Measurements from ENCODE around the gene PITPNB.

Gene PITPNB

DNA sequence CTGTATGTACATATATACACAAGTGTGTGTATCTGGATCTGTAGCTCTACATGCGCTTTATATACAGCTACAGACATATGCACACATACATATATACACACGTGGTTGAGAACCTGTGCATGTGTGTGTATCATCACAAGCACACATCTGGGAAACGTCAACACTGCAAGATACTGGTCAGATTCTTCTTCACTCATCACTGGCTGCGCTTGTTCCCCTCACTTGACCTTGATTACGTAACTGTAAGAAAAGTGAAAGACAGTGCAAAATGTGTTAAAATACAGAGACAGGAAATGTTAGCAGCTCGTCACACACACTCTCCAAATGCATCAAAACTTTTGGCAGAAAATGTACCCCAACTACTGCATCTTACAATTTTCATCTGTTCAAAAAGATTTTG lies 65.6 kb downstream of the PITPNB start:
- DNase-seq, result no peak

DNA sequence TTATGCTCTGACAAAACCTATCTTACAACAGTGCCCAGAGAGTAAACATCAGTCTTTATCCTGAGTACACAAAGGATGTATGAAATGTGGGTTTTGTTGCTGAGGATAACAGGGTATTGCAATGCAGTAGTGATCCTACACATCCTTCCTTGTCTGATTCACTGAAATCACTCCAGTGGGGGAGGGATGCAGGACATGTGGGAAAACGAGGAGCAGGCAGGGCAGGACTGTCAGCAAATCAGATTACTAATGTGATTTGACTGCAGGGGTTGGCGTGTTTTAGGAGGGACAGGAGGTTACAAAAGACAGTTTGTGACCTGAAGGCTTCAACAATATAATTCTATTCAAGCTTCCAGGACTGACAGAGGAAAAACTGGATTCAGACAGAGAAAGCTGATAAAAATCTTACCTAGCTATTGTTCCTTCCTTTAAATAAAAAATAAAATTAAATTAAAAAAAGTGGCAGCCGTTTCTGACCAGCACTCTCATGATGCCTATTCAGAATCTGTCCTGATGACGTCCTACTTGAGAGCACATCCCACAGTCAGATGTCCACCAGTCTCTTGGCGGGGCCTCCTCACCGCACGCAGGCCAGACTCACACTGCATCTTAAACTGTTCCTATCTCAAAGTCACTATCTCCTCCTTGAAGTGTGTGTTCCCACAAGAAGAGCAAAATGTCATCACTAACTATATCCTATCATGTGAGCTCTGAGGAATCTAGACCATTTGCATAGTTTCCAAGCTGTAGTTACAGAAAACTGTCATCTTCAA lies 66.9 kb downstream of the PITPNB start:
- no peak for DNase-seq

DNA sequence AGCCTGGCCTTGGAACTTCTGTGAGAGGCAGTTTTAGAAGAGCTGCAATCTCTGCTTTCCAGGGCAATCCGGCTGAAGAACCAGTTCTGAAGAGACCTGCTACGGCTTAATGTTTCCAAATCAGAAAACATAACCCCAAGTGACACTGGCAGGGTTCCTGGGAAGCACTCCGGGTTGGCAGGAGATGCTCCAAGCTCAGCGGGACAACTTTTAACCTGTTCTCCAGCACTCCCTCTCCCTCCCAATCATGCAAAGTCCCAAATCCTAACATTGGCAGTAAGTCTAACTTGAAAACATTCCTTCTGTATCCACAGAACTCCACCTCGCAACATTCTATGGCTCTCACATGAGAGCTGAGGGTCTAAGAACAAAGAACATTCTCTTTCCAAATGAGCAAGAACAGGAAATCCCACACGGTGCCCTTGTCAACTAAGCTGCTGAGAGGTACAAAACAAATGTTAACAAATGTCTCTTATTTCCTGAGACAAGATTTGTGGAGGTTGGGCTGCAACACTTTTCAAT lies 69.0 kb downstream of the PITPNB start:
- no peak for DNase-seq

DNA sequence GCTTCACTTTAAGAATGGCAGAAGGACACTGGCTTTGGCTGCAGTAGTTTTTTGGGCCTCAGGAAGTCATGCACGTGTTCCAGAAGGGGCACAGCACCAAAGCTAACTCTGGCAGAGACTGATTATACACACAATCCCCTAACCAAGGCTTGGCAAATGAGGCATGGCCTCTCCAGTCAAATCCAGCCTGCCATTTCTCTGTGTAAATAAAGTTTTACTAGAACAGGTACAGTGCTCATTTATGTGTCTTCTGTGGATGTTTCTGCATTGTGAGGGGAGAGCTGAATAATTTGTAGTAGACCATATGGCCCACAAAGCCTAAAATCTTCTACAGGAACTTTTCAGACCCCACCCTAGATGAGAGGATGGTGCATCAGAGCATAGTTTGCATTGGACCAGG lies 71.1 kb downstream of the PITPNB start:
- no peak for DNase-seq

- no peak for DNase-seq
These were observed 72.1 kb downstream of the PITPNB start for GRCh38 chr22:27846910-27847309.

DNA sequence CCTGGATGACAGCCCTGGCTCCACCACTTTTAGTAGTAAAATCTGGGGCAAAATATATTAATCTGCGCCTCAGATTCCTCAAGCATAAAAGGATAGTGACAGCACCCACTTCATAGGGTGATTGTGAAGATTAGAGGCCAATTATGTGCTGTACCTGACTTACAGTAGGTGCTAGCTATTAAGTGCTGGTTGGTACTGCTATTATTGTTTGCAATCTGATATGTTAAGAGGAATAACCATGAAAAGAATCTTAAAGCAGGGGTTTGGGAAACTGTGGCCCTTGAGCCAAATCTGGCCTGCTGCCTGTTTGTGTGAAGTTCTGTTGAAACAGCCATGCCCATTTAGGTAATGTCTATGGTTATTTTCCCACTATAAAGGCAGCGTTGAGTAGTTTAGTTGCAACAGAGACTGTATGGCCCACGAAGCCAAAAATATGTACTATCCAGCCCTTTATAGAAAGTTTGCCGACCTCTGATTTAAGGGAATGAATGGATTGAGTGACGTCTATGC lies 72.8 kb downstream of the PITPNB start:
- DNase-seq, result no peak

- DNase-seq, result no peak
These were observed 73.4 kb downstream of the PITPNB start for GRCh38 chr22:27845644-27846043.

DNA sequence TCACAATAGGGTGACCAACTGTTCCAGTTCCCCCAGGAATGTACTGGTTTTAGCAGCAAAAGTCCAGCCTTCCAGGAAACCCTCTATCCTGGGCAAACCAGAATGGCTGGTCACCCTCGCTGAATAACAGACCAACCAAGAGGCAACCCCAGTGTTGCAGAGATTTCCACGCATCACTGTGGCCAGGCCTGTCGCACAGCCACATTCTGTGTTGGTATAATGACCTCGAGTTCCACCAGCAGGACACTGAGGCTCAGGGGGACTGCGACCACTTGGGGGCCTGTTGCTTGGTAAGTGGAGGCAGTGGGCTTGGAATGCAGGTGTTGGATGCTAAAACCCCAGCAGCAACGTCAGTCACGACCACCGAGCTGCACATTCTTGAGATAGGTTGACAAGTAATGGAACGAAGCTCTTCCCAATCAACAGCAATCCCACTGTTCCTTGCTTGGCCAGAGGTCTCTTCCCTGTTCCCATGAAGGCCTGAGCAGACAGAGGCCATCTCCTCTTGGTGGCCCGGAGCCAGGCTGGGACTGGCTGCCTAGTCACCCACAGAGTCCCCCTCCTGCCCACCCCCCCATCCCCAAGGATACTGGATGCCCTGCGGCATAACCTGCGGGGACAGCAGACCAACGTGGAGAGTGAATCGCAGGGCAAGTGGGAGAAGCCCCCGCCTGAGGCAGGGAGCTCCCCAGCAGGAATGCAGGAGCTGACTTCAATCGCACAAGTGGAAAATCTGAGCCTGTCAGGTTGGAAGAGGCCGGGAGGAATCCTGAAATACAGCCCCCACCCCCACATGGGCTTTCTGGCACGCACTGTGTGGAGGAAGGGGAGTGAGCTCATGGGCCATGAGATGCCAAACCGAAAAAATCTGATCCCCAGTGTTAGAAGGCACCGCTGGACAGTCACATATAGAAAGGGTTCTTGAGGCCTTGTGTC lies 74.1 kb downstream of the PITPNB start:
- no peak for DNase-seq

DNA sequence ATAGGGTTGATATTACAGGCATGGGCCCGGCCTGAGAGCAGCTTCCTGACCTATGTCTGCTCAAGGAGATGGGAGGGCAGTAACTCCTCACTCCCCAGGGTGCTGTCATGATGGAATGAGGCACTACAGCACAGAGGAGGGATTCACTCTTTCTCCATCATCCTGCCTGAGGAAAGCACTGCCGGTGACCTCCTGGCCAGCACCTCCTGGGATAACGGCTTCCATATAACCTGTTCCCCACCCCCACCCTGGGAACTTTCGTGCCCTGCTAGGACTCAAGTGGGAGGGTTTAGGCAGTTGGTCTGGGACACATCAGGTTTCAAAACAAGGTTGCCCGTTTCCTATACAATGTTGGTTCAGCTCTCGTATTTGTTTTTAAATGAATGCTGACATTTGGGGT lies 74.8 kb downstream of the PITPNB start:
- no peak for DNase-seq

- no peak for DNase-seq
These were observed 75.6 kb downstream of the PITPNB start for GRCh38 chr22:27843441-27843840.

DNA sequence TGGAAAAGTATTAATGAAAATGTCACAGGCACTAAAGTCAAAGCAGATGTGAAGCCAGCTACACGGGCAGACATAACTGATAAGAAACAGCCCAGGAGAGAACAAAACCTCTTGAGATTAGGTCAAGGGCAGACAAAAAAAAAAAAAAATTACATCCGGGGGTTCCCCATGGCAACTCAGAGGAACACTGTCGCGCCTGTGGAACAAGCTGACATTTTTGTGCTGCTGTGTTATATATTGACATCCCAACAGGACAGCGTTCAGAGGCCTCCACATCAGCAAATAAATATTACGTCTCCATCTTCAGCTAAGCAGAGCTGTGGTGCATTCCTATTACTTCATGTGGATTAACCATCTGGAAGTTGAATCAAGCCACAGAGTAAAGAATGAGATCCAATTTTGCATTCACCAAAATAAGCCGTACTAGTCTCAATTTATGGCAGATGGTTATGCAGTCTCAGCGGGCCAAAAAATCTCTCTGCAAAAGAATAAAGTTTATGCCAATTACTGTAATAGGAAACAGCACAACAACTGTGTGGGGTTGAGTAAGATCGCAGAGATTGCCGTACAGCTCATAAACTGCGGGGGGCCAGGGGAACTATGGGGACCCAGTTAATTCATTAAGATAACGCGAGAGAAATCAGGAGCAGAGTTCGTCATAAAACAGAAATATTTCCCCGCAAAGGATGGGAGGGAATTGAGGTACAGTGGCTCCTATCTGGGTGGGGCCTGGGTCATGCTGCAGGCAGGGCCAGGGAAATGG lies 76.2 kb downstream of the PITPNB start:
- no peak for DNase-seq

DNA sequence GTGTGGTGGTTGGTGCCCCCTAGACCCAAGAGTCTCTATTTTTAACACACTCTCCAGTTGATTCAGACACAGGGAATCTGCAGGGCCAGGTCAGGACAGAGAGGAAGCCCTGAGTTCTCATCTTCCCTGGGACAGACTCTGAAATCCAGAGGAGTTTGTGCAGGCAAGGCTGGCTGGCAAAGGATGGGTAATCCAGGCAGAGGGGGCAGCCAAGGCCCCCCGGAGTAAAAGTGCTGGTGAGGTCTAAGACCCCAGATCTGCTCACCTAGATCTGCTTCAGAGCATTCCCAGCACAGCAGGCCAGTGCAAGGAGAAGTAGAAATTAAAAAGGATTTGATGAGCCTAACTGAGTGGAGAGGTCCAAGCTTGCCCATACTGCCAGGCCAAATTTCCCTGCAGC lies 76.9 kb downstream of the PITPNB start:
- DNase-seq, result no peak

DNA sequence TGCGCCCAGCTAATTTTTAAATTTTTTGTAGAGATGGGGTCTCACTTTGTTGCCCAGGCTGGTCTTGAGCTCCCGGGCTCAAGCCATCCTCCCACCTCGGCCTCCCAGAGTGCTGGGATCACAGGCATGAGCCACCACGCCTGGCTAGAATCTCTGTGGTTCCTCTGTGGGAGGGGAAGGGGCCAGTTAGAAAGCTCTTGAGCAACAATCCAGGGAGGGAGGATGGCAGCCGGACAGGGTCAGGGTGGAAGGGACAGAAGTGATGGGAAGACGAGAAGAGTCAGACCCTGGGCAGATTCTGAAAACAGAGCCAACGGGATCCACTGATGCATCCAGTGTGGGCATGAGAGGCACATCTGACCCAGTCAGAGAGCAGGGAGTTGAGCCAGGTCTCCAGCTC lies 78.6 kb downstream of the PITPNB start:
- no peak for DNase-seq

DNA sequence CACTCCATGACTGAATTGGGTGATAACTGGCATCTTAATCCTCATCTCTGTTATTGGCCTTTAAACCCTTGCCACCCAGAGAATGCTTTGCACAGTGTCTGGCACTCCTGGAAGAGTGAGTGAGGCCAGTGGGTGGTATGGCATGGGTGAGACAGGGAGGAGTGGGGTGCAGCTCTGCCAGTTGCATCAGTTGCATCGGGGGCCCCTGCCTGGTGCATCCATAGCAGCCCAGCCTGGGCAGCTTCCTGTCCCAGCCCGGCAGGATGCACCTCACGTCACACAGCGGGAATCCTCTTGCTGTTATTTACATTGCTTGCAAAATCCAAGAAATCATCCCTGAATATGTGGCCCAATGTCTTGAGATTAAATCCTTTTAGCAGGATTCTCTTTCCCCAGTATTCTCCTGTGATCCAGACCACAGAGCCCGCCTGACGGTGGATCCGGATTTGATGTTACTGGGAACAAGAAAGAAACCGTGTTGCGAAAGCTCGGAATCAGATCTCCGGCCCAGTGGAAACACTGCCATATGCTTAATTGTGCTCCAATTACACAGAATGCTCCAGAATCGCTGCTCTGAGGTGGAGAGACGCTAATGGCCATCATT lies 79.9 kb downstream of the PITPNB start:
- no peak for DNase-seq

DNA sequence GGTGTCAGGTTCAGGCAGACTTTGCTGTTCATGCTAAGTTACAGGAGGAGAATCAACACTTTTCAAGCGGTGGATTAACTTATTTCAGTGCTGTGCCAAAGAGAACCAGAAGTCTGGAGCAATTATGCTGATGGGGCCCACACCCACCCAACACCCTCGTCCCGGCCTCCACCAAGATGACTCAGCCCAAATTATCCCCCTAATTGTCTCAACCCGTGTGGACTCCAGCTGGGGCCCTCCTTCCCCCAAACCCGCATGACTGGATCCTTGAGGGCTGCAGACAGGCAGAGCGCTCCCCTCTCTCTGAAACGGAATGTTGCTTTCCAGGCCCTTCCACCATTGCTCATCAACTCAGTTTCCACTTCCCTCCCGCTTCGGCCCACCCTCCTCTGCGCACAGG lies 82.9 kb downstream of the PITPNB start:
- no peak for DNase-seq

DNA sequence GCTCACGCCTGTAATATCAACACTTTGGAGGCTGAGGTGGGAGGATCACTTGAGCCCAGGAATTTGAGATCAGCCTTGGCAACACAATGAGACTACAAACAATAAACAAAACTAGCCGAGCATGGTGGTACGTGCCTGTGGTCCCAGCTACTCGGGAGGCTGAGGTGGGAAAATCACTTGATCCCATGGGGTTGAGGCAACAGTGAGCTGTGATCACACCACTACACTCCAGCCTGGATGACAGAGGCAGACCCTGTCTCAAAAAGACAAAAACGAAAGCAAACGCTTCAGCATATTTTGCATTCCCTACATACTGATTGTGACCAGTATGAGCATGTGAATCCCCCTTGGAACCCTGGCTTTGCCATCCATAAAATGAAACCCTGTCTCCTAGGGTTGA lies 83.6 kb downstream of the PITPNB start:
- no peak for DNase-seq

DNA sequence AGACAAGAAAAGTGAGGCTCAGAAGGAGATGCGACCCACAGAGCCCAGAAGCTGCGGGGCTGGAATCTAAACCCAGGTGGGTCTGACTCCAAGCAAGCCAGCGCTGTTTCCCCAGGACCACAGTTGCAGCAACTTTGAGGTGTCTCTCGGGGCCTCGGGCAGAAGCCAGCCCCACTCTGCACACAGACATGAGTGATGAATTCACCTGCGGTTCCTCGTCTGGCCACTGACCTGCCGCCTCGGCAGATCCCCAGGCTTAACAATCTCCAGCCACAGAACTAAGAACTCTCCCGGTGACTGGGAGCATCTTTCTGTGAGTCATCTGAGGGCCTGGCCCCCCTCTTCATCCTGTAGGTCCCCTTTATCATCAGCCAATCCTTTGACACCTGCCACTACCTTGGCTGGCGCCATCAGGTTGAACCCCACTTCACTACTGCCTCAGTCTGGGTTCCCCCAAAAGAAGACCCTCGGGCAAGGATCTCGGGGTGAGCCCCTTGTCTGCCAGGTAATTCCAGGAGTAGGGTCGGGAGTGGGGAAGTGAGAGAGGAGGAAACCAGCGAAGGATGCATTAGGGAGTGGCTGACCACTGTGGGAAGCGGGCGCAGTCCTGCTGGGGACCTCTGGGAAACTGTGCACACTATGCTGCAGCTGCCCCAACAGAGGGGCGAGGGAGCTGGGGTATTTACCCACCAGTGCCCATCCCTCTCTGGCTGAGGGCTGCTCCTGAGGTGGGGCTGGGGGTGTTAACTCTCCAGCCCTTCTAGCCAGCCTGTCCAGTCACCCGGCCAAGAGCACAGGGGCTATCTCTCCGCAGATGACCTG lies 84.5 kb downstream of the PITPNB start:
- DNase-seq, result no peak

- DNase-seq, result no peak
These were observed 85.3 kb downstream of the PITPNB start for GRCh38 chr22:27833803-27834202.

- no peak for DNase-seq
These were observed 86.5 kb downstream of the PITPNB start for GRCh38 chr22:27832606-27833005.

DNA sequence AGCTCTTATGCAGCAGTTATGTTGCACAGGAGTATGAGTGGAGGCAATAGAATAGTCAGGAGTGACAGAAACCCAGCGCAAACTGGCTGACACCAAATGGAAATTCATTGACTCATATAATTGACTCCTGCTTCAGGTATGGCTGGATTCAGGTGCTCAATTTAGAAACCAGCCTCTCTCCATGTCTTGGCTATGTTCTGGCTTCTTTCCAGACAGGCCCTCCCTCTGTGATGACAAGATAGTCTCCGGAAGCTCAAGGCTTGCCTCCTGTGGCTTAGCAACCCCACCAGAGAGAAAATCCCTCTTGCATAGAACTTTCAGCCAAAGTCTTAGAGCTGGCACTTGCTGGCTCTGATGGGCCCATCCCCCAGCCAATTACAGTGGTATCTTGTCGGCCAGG lies 89.4 kb downstream of the PITPNB start:
- DNase-seq, result no peak
